HL-60 (cell line): ENCODE data around the gene B3GNT9.

Experiments used
- DNase-seq, 2 experiments: peaks; one replicate each; pipeline ENCODE4 v3.0.0-alpha.2; 2010 to 2020; ENCODE audit warnings: low read depth in 1 of 2, low spot score in 1 of 2
- H3K27ac ChIP-seq: fragments of 250-450 bp; sonication (Bioruptor Pico); replicated peaks from 2 replicates; pipeline ENCODE4 v1.5.1; 2020; ENCODE audit warnings: mild to moderate bottlenecking, moderate library complexity
- H3K27me3 ChIP-seq: fragments of 250-450 bp; sonication (Bioruptor Pico); 2 replicates; pipeline ENCODE4 v1.5.1; 2021; ENCODE audit warnings: mild to moderate bottlenecking, moderate library complexity; ENCODE audit not compliant: insufficient read depth, poor library complexity, severe bottlenecking
- H3K4me3 ChIP-seq: replicated peaks from 2 replicates; pipeline ENCODE4 v1.5.1; 2011; ENCODE audit warnings: mild to moderate bottlenecking, control low read depth, low read length; ENCODE audit not compliant: insufficient read depth
- GABPA ChIP-seq: IDR thresholded peaks from 2 replicates; pipeline ENCODE4 v1.6.1; 2012; ENCODE audit warnings: low read depth
- POLR2AphosphoS5 ChIP-seq: IDR thresholded peaks from 2 replicates; pipeline ENCODE4 v1.6.1; 2012; ENCODE audit warnings: low read depth
- REST ChIP-seq: IDR thresholded peaks from 2 replicates; pipeline ENCODE4 v1.6.1; 2012; ENCODE audit warnings: low read depth; ENCODE audit not compliant: insufficient replicate concordance
- SPI1 ChIP-seq: IDR thresholded peaks from 2 replicates; pipeline ENCODE4 v1.6.1; 2012; ENCODE audit warnings: low read depth, mild to moderate bottlenecking, borderline replicate concordance
- TF ChIP-seq, protein P1 (sequence below): IDR thresholded peaks from one replicate; pipeline ENCODE4 v1.5.1; 2011; ENCODE audit warnings: low read length, control low read depth, inconsistent platforms; ENCODE audit not compliant: insufficient read depth

Gene B3GNT9

DNA sequence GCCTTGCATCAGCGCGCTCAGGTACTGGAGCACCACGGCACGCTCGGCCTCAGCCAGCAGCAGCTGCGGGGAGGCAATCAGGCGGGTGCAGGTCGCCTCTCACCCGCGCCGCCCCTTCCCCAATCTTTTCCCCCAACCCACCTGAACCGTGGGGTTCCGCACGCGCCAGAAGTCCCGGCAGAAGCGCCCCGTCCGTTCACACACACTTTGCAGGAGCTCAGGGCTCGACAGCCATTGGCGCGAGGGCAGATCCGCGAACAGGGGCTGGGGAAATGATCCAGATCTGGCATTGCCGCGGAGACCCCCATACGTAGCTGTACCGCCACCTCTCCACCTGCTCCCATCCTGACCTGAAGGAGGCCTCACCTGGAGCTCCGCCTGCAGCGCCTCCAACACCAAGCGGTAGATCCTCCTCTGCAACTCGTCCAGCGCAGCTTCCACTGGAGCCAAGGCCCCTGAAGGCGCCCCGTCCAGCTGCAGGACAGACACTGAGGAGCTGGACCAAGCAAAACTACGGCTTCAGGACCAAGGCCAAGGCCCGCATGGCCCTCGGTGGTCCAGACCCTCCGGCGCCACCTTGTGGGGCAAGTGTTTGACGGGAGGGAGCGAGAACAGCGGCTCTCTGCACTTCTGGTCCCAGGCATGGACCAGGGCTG is 34.3 kb upstream of the B3GNT9 start:
- TF ChIP-seq POLR2AphosphoS5 = no peak
- TF ChIP-seq, protein P1, sequence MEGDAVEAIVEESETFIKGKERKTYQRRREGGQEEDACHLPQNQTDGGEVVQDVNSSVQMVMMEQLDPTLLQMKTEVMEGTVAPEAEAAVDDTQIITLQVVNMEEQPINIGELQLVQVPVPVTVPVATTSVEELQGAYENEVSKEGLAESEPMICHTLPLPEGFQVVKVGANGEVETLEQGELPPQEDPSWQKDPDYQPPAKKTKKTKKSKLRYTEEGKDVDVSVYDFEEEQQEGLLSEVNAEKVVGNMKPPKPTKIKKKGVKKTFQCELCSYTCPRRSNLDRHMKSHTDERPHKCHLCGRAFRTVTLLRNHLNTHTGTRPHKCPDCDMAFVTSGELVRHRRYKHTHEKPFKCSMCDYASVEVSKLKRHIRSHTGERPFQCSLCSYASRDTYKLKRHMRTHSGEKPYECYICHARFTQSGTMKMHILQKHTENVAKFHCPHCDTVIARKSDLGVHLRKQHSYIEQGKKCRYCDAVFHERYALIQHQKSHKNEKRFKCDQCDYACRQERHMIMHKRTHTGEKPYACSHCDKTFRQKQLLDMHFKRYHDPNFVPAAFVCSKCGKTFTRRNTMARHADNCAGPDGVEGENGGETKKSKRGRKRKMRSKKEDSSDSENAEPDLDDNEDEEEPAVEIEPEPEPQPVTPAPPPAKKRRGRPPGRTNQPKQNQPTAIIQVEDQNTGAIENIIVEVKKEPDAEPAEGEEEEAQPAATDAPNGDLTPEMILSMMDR = peak; percentile 59
- TF ChIP-seq REST = peak; percentile 97
- Histone ChIP-seq H3K4me3 (no peak overlapping the region), H3K27me3 (peaks cover 7% of the 10 kb centered on the region), H3K27ac (no peak overlapping the region)
- peak in 1 of 2 experiments; percentile 87 for DNase-seq

- H3K4me3 ChIP-seq = peak overlapping the region; percentile 96
- H3K27ac ChIP-seq = no peak overlapping the region
- H3K27me3 ChIP-seq = peaks cover 7% of the 10 kb centered on the region
- no peak for TF ChIP-seq SPI1
- TF ChIP-seq REST = no peak
- TF ChIP-seq, protein P1 = no peak
- TF ChIP-seq POLR2AphosphoS5 = no peak
- no peak for TF ChIP-seq GABPA
- DNase-seq = no peak
Measured at GRCh38 chr16:67184453-67184994, 33.7 kb upstream of the B3GNT9 start.

GRCh38 chr16:67183627-67184452 is 33.0 kb upstream of the B3GNT9 start, which contains the start of gene MATCAP1:
TSS of gene MATCAP1 (minus strand) at chr16:67183963. CDS start at chr16:67180610, 3,353 bp downstream.
- no peak for TF ChIP-seq REST
- TF ChIP-seq POLR2AphosphoS5 = no peak
- TF ChIP-seq, protein P1 = no peak
- no peak for TF ChIP-seq SPI1
- TF ChIP-seq GABPA = no peak
- Histone ChIP-seq H3K27ac (peak within 1 kb of the TSS; percentile 79), H3K27me3 (peaks cover 7% of the 10 kb centered on the region), H3K4me3 (peak within 1 kb of the TSS; percentile 96)
- DNase-seq = peak; percentile 93 to 98
